Muscle layer of duodenum (tissue), 2 donors: Measurements from ENCODE around the gene ZNF385B.
"Not testable (repeated sequence)": the region's sequence is repeated elsewhere in the genome, so short reads cannot be mapped to it uniquely, and the experiment has no call there.

Experiments
- H3K27ac ChIP-seq: one replicate; pipeline ENCODE4 v1.7.0; 2013; ENCODE audit warnings: mild to moderate bottlenecking, low read length
- H3K27me3 ChIP-seq: one replicate; pipeline ENCODE4 v1.7.0; 2013; ENCODE audit warnings: low read depth, mild to moderate bottlenecking, control low read depth, low read length
- H3K36me3 ChIP-seq, 2 donors: one replicate each; pipeline ENCODE4 v1.7.0; 2013; ENCODE audit warnings: low read length in 2 of 2, control low read depth in 1 of 2, mild to moderate bottlenecking in 1 of 2; ENCODE audit not compliant: insufficient read depth in 2 of 2, control insufficient read depth in 1 of 2
- H3K4me1 ChIP-seq, 2 donors: one replicate each; pipeline ENCODE4 v1.7.0; 2013; ENCODE audit warnings: low read length in 2 of 2, mild to moderate bottlenecking in 2 of 2, control low read depth in 1 of 2, moderate library complexity in 1 of 2; ENCODE audit not compliant: insufficient read depth in 2 of 2, control insufficient read depth in 1 of 2
- H3K4me3 ChIP-seq, 2 donors: one replicate each; pipeline ENCODE4 v1.7.0; 2013; ENCODE audit warnings: low read length in 2 of 2, low read depth in 1 of 2, mild to moderate bottlenecking in 1 of 2
- H3K9me3 ChIP-seq, 2 donors: one replicate each; pipeline ENCODE4 v1.7.0; 2013; ENCODE audit warnings: low read length in 2 of 2, control low read depth in 1 of 2, mild to moderate bottlenecking in 1 of 2; ENCODE audit not compliant: control insufficient read depth in 1 of 2
- donor health status: healthy.

The ZNF385B gene

DNA sequence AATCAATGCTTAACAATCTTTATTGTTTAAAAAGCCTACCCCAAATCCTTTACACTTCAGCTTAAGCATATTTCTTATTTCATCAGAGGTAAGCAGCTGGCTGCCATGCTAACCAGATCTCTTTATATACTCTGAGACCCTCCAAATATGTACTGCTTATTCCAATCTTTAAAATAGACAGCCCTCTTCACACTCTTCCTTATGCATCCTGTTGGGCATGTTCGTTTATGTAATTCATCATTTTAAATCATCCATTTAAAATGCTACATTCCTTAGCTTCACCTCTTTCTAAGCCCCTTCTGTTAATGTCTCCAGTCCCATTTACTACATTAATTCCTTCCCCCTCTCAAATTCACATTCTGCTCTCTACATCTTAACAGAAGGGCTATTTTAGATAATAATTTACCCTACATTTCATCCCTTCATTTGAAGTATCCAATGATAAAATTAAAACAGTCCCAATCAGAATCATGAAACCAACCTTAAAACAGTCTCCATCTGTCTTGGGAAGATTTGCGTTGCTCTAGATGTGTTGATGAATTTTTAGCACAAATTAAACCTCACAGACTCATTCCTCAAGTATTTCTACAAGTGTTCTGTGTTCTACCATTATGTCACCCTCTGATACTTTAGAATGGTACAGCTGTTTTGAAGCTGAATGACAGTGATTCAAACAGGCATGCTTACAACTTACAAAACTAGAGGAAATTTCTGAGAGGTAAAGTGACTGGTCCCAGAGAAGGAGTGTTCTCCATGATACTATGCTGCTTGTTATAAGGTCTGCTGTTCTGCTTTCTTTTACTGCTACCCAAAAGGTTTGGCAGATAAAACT, 59.1 kb downstream of the ZNF385B start:
- H3K4me1 ChIP-seq, result no peaks in the 10 kb centered on the region
- no peaks in the 10 kb centered on the region for H3K9me3 ChIP-seq
- H3K27ac ChIP-seq, result no peak overlapping the region
- no peaks in the 10 kb centered on the region for H3K27me3 ChIP-seq
- H3K4me3 ChIP-seq, result no peak overlapping the region
- H3K36me3 ChIP-seq, result no peaks in the 10 kb centered on the region

DNA sequence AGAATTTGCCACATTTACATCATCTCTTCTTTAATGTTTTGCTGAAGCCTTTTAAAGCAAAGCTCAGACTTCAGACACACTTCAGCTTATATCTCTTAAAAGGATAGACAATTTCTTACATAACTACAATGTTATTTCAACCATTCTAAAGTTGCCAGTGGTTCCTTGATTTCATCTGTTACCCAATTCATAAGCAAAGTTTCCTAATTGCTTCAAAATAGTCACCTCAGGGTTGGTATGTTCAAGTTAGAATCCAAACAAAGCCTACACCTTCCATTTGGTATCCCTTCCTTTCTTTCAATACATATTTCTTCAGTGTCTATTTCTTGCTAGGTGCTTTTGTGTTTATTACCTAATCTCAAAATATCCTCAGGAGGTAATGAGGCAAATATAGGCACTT, 60.6 kb downstream of the ZNF385B start:
- Histone ChIP-seq H3K9me3 (no peaks in the 10 kb centered on the region), H3K27ac (no peak overlapping the region), H3K4me1 (no peaks in the 10 kb centered on the region), H3K36me3 (no peaks in the 10 kb centered on the region), H3K27me3 (no peaks in the 10 kb centered on the region), H3K4me3 (no peak overlapping the region)

DNA sequence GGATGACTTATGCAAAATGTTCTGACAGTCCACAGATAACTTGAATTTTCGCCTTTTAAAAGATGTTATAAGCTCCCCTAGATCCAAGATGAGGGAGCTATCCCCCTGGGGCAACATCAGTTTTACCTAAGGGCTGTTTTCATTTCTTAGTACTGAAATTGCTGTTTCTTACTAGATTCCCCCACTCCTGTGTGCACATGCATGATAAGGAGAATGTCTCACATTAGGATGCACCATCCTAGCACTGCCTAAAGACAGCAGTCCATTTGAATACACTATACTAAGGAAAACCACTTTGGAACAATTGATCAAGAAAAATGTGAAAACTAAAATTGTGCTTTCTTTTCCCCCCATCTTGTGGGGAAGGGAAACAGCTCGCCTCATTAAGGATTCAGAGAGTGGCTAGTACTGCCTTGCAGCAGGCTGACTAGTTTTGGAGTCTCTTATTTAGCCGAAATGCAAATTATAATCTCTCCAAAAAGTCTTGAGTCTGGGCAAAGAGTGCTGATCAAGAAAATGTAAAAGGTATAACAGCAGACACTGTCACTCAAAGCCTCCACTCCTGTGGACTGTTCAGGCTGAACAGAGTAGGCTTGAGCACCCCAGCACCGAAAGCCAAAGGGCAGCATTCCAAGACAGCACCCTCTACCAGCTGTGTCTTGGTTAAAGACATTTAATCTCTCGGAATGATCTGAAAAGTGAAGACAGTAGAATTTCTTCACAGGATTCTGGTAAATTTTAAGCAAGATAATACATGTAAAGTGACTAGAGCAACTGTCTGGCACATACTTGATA, 65.0 kb downstream of the ZNF385B start:
- Histone ChIP-seq H3K27ac (no peak overlapping the region), H3K4me3 (no peak overlapping the region), H3K27me3 (no peaks in the 10 kb centered on the region), H3K9me3 (no peaks in the 10 kb centered on the region), H3K4me1 (no peaks in the 10 kb centered on the region), H3K36me3 (no peaks in the 10 kb centered on the region)

DNA sequence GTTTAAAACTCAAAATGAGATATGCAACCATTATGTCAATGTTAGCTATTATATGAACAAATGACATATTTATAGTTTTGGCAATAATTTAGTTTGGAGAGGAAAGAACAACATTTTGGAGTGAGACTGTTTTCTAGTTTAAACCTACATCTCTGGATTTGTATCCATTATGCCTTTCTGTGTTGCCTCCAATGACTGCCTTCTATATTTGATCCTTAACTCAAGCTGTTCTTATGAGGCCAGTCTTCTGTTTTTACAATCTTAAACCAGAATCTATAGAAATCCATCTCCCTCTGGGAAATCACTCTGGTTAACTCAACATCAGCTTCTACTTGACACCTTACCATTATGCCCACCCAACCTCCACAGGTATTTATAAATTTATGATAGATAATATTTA, 67.5 kb downstream of the ZNF385B start:
- H3K27me3 ChIP-seq, result no peaks in the 10 kb centered on the region
- H3K27ac ChIP-seq, result no peak overlapping the region
- no peak overlapping the region for H3K4me3 ChIP-seq
- H3K9me3 ChIP-seq, result no peaks in the 10 kb centered on the region
- H3K4me1 ChIP-seq, result no peaks in the 10 kb centered on the region
- H3K36me3 ChIP-seq, result no peaks in the 10 kb centered on the region

- Histone ChIP-seq H3K9me3 (no peaks in the 10 kb centered on the region), H3K4me3 (no peak overlapping the region), H3K27me3 (no peaks in the 10 kb centered on the region), H3K4me1 (no peaks in the 10 kb centered on the region), H3K36me3 (no peaks in the 10 kb centered on the region), H3K27ac (no peak overlapping the region)
Measured at GRCh38 chr2:179793238-179793637, 68.2 kb downstream of the ZNF385B start.

DNA sequence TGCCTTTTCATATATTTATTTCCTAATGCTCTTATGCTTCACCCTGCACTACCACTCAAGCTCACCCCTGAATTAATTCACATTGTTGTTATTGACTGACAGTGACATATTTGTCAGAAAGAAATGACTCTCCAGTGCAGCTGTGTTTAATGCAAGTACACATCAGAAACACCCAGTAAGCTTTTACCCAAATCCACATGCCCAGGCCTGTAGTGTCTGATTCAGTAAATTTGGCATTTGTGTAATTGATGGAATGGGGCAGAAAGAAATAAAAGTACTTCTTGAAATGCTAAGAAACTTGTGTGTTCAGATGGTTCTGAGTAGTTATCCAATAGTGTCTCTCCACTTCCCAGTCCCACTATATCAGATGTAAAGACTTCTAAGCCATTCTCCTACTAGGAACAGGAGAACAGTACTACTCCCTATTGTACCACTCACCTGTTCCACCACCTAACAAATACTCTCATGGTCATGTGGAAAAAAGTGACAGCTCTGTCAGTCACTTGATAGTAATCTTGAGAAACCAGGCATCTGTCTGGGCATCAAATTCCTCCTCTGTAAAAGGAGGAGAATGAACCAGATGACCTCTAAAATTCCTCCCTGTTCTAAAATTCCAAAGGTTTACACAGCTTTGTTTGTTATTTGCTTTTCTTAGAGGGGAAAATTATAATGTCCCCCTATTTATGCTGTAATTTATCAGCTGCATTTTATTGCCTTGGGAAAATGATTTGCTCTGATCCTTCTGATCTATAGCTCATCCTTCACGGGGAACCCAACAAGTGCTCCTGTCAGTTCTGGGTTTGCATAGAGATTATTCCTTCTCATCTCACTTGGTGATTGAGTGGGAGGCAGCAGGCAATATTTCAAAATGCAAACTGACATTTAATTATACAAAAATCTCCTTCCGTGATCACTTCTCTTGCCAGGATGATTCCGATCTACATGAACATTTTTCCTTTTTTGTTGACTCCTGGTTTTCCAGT, 70.9 kb downstream of the ZNF385B start:
- H3K4me1 ChIP-seq, result no peaks in the 10 kb centered on the region
- H3K36me3 ChIP-seq, result no peaks in the 10 kb centered on the region
- no peaks in the 10 kb centered on the region for H3K9me3 ChIP-seq
- no peaks in the 10 kb centered on the region for H3K27me3 ChIP-seq
- H3K4me3 ChIP-seq, result no peak overlapping the region
- H3K27ac ChIP-seq, result no peak overlapping the region

- no peaks in the 10 kb centered on the region for H3K27me3 ChIP-seq
Measured at GRCh38 chr2:179788104-179788503, 73.3 kb downstream of the ZNF385B start.

DNA sequence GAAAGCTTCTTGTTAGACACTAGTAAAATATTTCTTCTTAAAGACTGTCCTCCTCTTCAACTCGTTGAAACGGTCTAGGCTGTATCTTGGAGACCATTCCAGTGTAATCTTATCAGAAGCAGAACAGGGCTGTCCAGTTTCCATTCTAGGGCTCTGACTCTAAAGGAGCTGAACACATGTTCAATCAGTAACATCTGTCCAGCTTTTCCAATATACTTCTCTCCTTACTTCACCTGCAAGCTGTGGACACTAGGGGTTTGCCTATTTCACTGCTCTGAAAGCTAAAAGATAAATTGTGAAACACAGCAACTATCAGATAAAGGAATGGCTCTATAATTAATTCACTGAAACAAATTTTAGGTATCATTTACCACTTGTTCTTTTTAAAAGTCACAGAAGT, 73.8 kb downstream of the ZNF385B start:
- Histone ChIP-seq H3K27ac (no peak overlapping the region), H3K9me3 (no peaks in the 10 kb centered on the region), H3K27me3 (no peaks in the 10 kb centered on the region), H3K4me3 (no peak overlapping the region), H3K36me3 (no peaks in the 10 kb centered on the region), H3K4me1 (no peaks in the 10 kb centered on the region)

More at GRCh38 chr2:179788104-179788503, 73.3 kb downstream of the ZNF385B start:
- Histone ChIP-seq H3K4me1 (no peaks in the 10 kb centered on the region), H3K9me3 (no peaks in the 10 kb centered on the region), H3K4me3 (no peak overlapping the region), H3K27ac (no peak overlapping the region), H3K36me3 (no peaks in the 10 kb centered on the region)

GRCh38 chr2:179785902-179786301, 75.5 kb downstream of the ZNF385B start:
- Histone ChIP-seq H3K36me3 (no peaks in the 10 kb centered on the region), H3K27ac (no peak overlapping the region), H3K4me1 (no peaks in the 10 kb centered on the region), H3K4me3 (no peak overlapping the region), H3K27me3 (no peaks in the 10 kb centered on the region), H3K9me3 (no peaks in the 10 kb centered on the region)

- H3K9me3 ChIP-seq, result not testable (repeated sequence)
Measured at GRCh38 chr2:179782346-179782745, 79.1 kb downstream of the ZNF385B start.

GRCh38 chr2:179773986-179774385, 87.4 kb downstream of the ZNF385B start:
- Histone ChIP-seq H3K4me3 (no peak overlapping the region), H3K27ac (no peak overlapping the region), H3K9me3 (no peaks in the 10 kb centered on the region), H3K4me1 (peaks cover 0 to 5% of the 10 kb centered on the region in 2 donors), H3K36me3 (no peaks in the 10 kb centered on the region), H3K27me3 (no peaks in the 10 kb centered on the region)

More at GRCh38 chr2:179782346-179782745, 79.1 kb downstream of the ZNF385B start:
- not testable (repeated sequence) for H3K4me1 ChIP-seq, H3K4me3 ChIP-seq, H3K27me3 ChIP-seq, H3K27ac ChIP-seq, H3K36me3 ChIP-seq
